A549 (cell line): ENCODE data around the gene CMYA5.

Experiments used
- CBX8 ChIP-seq: fragments of 200-600 bp; sonication (generic); IDR thresholded peaks from 2 replicates; pipeline ENCODE4 v1.6.1; 2016
- CEBPB ChIP-seq, 2 experiments: fragments of >200 bp in 1 of 2; sonication (Bioruptor Twin) in 1 of 2; formaldehyde crosslinking in 1 of 2; IDR thresholded peaks; 2 replicates each; pipeline ENCODE4 v1.6.1; 2012 to 2016
- CHD2 ChIP-seq: fragments of 150-350 bp; IDR thresholded peaks from 2 replicates; pipeline ENCODE4 v1.6.1; 2014; ENCODE audit warnings: low read length; ENCODE audit not compliant: partially characterized antibody
- CTCF ChIP-seq: fragments of >200 bp; sonication (Bioruptor Twin); formaldehyde crosslinking; IDR thresholded peaks from 3 replicates; pipeline ENCODE4 v1.5.1; 2016
- HDAC2 ChIP-seq: fragments of 200-600 bp; sonication (generic); IDR thresholded peaks from 2 replicates; pipeline ENCODE4 v1.6.1; 2016
- JUN ChIP-seq, 2 experiments: fragments of >200 bp; sonication (Bioruptor Twin); formaldehyde crosslinking; IDR thresholded peaks; 2 replicates in 1 of 2; 3 replicates in 1 of 2; pipeline ENCODE4 v1.6.1; 2016 to 2017
- KDM5A ChIP-seq: fragments of 200-600 bp; sonication (generic); IDR thresholded peaks from 2 replicates; pipeline ENCODE4 v1.6.1; 2016; ENCODE audit warnings: antibody characterized with exemption, mild to moderate bottlenecking
- MAX ChIP-seq: IDR thresholded peaks from 2 replicates; pipeline ENCODE4 v1.6.1; 2012
- MYC ChIP-seq: IDR thresholded peaks from 2 replicates; pipeline ENCODE4 v1.6.1; 2012; ENCODE audit warnings: mild to moderate bottlenecking, inconsistent platforms, low read length, improper control_type of control experiment, borderline replicate concordance
- POLR2A ChIP-seq: IDR thresholded peaks from 2 replicates; pipeline ENCODE4 v1.6.1; 2012; ENCODE audit warnings: mild to moderate bottlenecking, low read length
- RFX5 ChIP-seq: fragments of 450-650 bp; IDR thresholded peaks from 2 replicates; pipeline ENCODE4 v1.7.1; 2014; ENCODE audit warnings: antibody characterized with exemption, mild to moderate bottlenecking, moderate library complexity
- SMC3 ChIP-seq: fragments of >200 bp; sonication (Bioruptor Twin); formaldehyde crosslinking; IDR thresholded peaks from 3 replicates; pipeline ENCODE4 v1.6.1; 2018; ENCODE audit warnings: inconsistent platforms
- USF2 ChIP-seq: fragments of 450-650 bp; IDR thresholded peaks from 2 replicates; pipeline ENCODE4 v1.6.1; 2014; ENCODE audit warnings: antibody characterized with exemption

GRCh38 chr5:79754865-79755555 is 65.4 kb downstream of the CMYA5 start:
- TF ChIP-seq CTCF (no peak), HDAC2 (no peak), CEBPB (IDR thresholded peaks at IDR 0.05) (no peak), POLR2A (no peak), CHD2 (no peak), MYC (no peak), RFX5 (no peak), SMC3 (no peak), USF2 (no peak), KDM5A (no peak), CBX8 (no peak), JUN (IDR thresholded peaks at IDR 0.05) (no peak), MAX (no peak)
